NCI-H2196 (cell line): ENCODE measurements around the gene DCAF12L2.
"Not testable (repeated sequence)": the region's sequence is repeated elsewhere in the genome, so short reads cannot be mapped to it uniquely, and the experiment has no call there.

Experiments used
- DNase-seq: peaks from one replicate; lab custom pipeline; 2025; ENCODE audit not compliant: unreplicated experiment; lab: John Stamatoyannopoulos, UW

Gene DCAF12L2

DNA sequence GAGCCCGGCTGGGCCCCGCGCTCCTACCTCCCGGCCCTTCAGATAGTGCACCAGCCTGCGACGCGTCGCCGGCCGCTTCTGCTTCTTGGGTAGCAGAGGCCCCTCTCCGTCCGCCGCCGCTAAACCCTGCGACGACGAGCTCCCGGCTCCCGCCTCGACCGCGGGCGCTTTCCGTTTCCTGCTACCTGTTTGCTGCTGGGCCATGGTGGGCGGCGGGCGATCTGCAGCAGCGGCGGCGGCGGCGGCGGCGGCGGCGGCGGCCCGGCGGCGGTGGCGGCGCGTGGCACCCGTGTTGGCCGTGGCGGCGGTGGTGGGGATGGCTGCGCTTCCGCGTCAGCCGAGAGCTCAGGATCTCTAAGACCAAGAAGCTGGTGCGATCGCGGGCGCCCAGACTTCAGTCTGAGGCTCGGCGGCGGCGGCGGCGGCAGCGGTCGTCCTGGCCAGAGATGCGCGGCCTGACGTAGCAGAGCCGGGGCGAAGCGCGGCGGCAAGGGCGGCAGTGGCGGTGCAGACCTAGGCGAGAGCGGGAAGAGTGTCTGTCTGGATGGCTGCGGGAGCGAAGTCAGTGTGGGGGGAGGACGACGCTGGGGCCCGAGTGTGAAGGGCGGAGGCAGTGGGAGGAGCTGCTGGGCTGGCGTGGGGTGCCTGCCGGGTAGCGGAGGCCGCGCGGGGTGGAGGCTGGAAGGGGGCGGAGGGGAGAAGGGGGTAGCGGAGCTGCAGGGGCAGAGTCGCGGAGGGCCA, at the start of gene DCAF12L2:
TSS of gene DCAF12L2 (minus strand) at position 569 of the 741 bp plus-strand sequence. CDS start at position 204, 365 bp downstream.
- DNase-seq = no peak

DNA sequence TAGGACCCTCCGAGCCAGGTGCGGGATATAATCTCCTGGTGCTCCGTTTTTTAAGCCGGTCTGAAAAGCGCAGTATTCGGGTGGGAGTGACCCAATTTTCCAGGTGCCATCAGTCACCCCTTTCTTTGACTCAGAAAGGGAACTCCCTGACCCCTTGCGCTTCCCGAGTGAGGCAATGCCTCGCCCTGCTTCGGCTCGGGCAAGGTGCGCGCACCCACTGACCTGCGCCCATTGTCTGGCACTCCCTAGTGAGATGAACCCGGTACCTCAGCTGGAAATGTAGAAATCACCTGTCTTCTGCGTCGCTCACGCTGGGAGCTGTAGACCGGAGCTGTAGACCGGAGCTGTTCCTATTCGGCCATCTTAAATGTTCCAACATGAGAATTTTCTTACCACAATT, 24.8 kb upstream of the DCAF12L2 start:
- not testable (repeated sequence) for DNase-seq

DNA sequence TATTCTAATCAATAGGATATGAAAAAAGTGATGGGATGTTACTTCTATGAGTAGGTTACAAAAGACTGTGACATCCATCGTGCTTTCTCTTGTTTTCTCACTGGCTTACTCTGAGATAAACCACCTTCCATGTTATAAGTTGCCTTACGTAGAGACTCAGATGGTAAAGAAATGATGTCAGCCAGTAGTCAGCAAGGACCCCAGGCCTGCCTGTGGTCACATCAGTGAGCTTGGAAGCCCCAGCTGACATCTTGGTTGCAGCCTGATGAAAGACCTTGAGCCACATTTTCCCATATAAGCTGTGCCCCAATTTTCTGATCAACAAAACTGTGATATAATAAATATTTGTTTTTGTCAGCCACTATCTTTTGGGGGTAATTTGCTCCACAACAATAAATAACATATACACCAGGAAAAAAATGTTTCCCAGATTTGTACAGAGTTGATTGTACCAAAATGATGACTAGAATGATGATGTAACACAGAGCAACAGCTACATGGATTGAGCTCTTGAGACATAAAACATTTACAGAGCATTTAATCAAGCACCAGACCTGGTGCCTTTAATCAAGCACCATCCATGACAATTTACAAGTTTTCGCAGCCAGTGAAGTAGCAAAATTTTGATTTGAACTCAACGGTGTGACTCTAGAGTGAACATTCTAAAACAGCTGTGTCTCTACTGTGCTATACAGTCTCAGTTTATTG, 11.2 kb upstream of the DCAF12L2 start:
- no peak for DNase-seq

DNA sequence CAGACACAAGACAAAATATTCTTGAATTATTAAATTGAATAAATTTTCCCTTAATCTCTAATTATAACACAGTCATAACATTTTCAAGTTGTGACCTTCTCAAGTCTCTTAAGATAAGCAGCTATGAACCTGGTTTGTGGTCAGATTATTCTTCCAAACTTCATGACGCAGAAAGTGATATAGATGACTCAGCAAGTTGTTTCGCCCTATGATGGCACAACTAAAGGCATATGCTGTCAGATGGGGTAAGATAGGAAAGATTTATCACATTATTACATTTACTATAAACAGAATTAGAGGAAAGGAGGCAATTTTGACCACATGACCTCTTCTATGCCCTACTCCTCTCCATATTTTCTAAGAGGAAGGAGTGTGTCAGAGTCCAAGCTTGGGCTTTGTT, 4.6 kb upstream of the DCAF12L2 start:
- DNase-seq = no peak

DNA sequence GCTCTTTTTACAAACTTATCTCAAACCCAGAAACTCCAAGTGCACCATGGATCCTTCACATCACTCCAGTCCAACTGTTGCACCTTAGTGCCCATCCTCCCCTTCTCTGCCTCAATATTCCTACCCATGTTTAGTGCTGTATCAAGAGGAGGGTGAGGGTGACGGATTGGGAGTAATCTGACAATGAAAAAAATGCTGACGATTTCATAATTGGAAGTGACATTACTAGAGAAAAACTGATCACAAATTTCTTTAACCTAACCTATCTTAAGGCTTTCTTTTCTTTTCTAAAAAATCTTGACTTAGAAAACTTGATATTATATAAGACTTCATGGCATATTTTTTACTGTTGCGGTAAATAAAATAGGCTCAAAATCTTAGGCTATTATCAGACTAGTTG, 1.5 kb upstream of the DCAF12L2 start:
- DNase-seq = no peak

DNA sequence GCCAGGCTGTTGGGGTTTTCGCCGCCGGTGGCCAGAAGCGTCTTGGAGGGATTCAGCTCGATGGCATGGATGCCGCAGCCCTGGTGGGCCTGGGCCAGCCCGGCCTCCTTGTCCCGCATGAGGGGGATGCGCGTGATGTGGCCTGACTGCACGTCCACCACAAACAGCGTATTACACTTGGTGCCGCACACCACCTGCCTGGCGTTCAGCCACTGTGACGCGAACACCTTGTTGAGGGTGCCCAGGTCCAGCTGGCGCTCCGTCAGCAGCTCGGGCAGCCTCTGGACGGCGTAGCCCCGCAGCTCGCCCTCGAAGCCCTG, 728 bp downstream of the DCAF12L2 start:
- peak; percentile 1 for DNase-seq

DNA sequence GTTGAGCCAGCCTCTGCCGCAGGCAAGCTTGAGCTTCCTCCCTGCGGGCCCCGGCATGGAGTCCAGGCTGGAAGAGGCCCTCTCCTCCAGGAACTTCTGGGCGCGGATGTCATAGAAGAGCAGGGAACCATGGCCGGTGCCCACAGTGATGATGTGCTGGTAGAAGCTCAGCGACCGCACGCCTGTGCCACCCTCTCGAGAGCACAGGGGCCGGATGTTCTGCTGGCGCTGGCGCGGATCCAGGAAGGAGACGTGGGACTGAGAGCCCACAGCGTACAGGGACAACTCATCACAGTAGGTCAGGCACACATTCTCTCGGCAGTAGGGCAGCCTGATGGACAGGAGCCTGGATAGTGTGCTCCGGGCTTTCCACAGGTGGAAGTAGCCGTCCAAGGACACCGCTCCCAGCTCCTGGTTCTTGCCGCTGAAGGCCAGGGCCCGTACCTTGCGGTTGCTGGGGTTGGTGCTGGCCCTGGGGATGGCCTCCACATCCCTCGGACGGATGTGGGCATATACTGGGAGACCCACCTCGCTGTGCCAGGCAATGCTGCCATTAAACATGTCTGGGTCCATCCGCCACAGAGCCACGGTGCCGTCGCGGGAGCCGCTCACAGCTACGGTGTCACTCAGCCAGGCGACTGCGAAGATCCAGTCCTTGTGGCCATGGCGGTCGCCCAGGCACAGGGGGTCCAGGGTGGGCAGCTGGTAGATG, 1.2 kb downstream of the DCAF12L2 start:
- DNase-seq = no peak

DNA sequence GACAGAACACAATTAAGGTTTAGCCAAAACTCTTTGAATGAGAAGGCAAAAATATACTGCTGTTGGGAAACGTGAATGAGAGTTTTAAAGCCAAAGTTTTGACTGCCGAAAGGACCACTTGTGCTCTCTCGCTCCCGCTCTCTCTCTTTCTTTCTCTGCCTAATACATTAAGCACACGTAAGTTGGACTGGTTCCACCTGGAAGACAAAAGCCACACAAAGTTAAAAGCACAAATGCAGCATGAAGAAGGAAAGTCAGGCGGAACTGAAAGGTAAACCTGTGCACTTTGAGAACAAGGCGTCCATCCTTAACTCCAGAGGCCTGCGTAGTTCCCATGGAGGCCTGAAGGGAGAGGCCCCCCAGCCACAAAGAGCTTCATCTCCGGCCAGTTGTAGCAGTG, 1.9 kb downstream of the DCAF12L2 start:
- DNase-seq = no peak

DNA sequence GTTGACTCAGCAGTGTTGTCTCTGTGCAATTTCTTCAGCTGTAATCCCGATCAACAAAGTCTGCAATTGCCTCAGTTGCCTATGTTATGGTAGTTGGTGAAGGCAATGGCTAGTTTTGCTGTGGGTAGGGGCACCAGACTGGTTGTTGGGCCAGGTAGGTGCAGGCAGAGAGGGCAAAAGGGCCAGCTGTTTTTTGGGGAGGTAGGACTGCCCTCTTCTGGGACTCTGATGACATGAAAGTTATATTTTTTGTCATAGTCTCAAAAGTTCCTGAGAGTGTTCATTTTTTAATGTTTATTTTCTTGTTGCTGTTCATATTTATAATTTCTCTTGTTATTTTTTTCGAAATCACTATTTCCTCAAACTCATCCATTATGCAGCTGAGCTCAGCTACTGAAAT, 25.1 kb downstream of the DCAF12L2 start:
- no peak for DNase-seq

DNA sequence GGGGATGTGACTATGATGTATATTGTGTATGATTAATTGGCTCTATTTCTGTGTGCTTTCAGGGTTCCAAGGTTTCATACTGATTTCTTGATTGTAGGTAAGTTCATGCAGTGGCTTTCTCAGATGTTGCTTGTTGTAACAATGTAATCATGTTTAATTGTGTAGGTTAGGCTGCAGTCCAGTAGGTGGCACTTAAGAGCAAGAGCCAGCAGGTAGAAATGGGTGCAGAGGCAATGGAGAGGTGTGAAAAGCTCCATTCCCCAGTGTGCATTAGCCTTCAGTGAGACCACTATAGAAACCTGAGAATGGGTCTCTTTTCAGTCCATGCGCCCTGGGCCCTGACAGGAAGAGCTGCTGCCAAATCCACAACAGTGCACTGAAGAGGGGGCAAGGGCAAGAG, 28.2 kb downstream of the DCAF12L2 start:
- DNase-seq = no peak

DNA sequence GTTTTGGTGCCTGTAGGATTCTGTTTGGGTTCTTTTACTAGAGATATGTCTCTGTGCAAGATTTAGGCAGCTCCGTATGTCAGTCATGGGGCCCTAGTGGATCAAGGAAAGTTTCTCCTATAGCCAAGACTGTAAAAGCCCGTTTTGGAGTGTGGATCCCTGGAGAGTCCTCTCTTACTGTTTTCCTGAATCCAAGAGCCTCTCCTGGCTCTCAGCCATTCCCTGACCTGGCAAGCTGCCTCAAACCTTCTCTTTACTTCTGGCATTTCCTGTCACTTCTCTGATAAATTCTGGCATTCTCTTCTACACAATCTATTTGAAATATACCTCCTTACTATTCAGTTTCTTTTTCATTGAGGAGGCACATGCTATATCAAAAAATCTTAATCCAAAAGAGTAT, 41.4 kb downstream of the DCAF12L2 start:
- no peak for DNase-seq
